Spleen (tissue), 7 donors: ENCODE results near the gene ZEB1.

Experiments
- CTCF ChIP-seq, 11 experiments: fragments of 200-600 bp in 7 of 11; fragments of 450-650 bp in 4 of 11; sonication (generic) in 4 of 11; IDR thresholded peaks in 8 of 11; conservative IDR thresholded peaks in 3 of 11; 1 replicate in 7 of 11; 2 replicates in 4 of 11; pipeline versions ENCODE4 v1.4.0 to v1.8.0; 2016 to 2021; ENCODE audit warnings: antibody characterized with exemption in 11 of 11, inconsistent platforms in 4 of 11, mild to moderate bottlenecking in 1 of 11
- POLR2A ChIP-seq, 3 donors: fragments of 450-650 bp; IDR thresholded peaks; one replicate each; pipeline ENCODE4 v1.5.1; 2017; ENCODE audit warnings: antibody characterized with exemption in 3 of 3, mild to moderate bottlenecking in 1 of 3
- donor health status: DM: no; HTN: no; CAD: no; lungs with moderate emphysema.
- donor health status: DM: no; HTN: no; CAD: no.
- donor health status: DM: no; HTN: no; CAD: no.

- TF ChIP-seq POLR2A (IDR thresholded peaks at IDR 0.05) (no peak), CTCF (IDR thresholded peaks at IDR 0.05 in 8 of 11, conservative IDR thresholded peaks at IDR 0.05 in 3 of 11) (no peak)
Measured at GRCh38 chr10:31346953-31347352, 27.9 kb downstream of the ZEB1 start.
